HG03196 (cell line): ENCODE results near the gene TDRD6.
A peak's percentile ranks its signal among the peaks of the same experiment; 100 is the strongest.
"Not testable (repeated sequence)": the region's sequence is repeated elsewhere in the genome, so short reads cannot be mapped to it uniquely, and the experiment has no call there.

Experiments
- ATAC-seq: cut with Tn5 transposase; IDR thresholded peaks from one replicate; pipeline ENCODE4 v1.9.1; 2021; ENCODE audit not compliant: unreplicated experiment

The TDRD6 gene, protein sequence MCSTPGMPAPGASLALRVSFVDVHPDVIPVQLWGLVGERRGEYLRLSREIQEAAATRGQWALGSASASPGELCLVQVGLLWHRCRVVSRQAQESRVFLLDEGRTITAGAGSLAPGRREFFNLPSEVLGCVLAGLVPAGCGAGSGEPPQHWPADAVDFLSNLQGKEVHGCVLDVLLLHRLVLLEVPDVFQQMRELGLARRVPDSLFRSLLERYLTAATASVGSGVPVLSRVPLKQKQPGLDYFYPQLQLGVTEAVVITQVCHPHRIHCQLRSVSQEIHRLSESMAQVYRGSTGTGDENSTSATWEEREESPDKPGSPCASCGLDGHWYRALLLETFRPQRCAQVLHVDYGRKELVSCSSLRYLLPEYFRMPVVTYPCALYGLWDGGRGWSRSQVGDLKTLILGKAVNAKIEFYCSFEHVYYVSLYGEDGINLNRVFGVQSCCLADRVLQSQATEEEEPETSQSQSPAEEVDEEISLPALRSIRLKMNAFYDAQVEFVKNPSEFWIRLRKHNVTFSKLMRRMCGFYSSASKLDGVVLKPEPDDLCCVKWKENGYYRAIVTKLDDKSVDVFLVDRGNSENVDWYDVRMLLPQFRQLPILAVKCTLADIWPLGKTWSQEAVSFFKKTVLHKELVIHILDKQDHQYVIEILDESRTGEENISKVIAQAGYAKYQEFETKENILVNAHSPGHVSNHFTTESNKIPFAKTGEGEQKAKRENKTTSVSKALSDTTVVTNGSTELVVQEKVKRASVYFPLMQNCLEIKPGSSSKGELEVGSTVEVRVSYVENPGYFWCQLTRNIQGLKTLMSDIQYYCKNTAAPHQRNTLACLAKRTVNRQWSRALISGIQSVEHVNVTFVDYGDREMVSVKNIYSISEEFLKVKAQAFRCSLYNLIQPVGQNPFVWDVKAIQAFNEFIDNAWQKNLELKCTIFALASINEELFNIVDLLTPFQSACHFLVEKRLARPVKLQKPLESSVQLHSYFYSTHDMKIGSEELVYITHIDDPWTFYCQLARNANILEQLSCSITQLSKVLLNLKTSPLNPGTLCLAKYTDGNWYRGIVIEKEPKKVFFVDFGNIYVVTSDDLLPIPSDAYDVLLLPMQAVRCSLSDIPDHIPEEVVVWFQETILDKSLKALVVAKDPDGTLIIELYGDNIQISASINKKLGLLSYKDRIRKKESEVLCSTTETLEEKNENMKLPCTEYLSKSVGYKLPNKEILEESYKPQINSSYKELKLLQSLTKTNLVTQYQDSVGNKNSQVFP (N-terminal part only)

DNA sequence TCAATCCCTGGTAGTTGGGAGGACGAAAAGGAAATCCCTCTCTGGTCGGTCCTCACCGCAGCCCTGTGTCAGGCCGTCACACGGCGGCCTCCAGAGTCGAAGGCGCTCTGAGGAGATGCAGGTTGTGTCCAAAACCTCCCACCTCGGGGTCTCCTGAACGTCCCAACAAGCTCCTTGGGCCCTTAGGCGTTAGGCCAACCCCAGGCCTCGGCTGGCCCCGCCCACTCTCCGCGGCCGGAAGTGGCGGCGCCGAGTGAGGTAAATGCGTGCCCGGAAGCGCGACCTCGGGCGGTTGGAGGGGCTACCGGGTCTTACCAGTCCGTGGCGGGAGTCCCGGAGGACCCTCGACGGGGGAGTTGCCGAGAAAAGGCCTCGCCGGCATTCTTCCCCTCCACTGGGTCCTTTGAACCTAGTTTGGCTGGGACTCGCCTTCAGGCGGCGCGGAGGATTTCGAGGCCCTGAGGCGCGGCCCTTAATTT lies at the start of gene TDRD6:
TDRD6 (plus strand) TSS at position 267 of the 479 bp plus-strand sequence. CDS start 244 bp downstream, outside the sequence.
- no peak for ATAC-seq

DNA sequence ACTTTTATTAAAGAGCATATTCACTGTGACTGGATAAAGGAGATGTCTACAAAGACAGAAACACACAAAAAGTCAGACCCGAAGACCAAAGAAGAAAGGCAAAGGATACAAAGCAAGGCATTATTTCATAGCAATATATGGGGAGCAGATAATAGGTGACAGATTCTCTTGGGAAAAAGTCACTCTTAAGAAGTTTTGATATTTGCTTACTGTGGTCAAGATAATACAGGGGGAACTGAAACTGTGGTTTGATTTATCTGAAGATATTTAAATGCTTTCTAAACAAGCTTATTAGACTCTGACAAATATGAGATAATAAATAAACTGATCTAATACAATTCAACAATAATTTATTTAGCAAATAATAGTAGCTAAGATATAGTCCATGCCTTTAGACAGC lies 49.8 kb upstream of the TDRD6 start:
- ATAC-seq = no peak

DNA sequence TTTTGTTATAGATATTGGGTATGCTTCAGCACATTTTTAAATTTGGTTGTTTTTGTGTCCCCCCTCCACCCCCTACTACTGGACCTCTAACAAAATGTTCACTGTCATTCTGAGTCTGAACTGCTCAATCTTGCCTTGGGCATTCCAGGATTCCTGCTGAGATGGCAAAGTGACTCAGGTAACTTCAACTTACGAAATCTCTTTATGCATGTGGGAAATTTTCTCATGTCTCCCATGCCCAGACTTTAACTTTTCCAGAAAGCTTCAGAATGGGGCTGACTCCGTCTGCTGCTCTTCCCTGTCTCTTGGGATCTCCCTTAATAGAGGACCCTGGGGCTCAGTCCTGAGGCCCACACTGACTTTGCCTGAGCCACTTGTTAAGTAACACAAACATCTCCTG lies 49.0 kb upstream of the TDRD6 start:
- no peak for ATAC-seq

DNA sequence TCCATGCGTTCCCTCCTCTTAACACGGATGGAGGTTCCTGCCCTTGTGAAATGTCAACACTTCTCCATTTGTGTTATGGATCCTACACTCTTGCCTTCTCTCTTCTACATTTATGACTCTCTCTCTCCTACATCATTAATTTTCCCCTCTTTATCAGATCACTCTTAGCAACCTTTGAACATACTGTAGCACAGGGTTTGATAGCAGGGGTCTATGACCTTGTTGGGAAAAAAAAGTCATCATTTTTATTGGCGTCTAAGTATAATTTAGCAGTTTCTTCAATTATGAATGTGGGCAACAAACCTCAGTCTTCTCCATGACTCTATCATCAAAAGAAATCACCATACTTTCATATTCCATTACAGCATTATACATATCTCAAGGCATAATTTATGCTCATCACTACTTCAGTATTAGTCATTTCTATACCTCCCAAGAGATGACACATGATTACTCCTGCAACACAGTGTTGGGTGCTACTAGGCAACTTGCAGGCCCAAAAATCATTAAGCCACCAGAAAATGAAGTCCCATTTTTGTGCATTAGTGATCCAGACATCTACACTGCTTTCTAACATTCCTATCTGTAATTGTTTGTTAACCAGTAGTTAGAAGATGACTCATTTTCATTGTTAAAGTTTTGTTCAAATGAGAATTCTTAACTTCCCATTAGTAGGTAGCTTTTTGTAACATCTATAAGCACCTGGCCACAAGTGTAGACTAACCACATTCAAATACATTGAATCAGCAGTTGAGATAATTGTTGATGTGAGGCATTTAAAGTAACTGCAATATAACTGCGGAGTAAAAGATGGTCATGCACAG lies 44.5 kb upstream of the TDRD6 start:
- no peak for ATAC-seq

DNA sequence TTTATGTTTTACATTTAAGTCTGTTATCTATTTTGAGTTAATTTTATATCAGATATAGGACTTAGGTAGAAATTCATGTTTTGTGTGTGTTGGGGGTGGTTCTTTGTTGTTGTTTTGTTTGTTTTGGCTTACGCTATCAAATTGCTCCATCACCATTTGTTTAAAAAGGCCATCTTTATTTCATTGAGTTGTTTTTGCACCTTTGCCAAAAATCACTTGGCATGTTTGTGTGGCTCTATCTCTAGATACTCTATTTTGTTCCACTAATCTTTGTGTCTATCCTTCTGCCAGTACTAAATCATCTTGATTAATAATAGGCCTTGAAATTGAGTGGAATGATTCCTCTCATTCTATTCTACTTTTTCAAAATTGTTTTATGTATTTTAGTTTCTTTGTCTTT lies 42.4 kb upstream of the TDRD6 start:
- no peak for ATAC-seq

DNA sequence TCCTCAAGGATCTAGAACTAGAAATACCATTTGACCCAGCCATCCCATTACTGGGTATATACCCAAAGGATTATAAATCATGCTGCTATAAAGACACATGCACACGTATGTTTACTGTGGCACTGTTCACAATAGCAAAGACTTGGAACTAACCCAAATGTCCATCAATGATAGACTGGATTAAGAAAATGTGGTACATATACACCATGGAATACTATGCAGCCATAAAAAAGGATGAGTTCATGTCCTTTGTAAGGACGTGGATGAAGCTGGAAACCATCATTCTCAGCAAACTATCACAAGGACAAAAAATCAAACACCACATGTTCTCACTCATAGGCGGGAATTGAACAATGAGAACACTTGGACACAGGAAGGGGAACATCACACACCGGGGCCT lies 39.6 kb upstream of the TDRD6 start:
- not testable (repeated sequence) for ATAC-seq

DNA sequence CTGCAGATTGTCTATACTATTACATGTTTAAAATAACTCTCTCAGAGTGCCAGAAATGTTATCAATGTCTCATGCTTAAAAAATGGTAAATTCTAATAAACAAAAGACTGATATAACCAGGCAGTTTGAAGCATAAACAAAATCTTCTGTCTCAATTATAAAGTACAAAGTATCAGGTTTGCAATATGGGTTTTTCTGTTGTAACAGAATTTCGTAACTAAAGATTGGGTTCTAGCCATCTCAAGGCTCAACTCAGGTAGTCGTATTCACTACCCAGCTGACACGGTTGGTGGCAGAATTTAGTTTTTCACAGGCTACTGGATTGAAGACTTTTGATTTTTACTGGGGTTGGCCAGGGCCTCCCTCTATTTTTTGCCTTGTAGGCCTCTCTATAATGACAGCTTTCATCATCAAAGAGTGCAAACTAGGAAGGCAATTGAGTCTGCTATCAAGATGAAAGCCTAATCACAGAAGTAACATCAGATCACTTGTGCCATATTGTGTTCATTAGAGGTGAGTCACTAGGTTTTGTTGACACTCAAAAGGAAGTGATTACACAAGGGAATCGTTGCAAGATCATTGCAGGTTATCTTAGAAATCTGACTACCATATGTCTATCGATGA lies 38.7 kb upstream of the TDRD6 start:
- ATAC-seq = no peak

DNA sequence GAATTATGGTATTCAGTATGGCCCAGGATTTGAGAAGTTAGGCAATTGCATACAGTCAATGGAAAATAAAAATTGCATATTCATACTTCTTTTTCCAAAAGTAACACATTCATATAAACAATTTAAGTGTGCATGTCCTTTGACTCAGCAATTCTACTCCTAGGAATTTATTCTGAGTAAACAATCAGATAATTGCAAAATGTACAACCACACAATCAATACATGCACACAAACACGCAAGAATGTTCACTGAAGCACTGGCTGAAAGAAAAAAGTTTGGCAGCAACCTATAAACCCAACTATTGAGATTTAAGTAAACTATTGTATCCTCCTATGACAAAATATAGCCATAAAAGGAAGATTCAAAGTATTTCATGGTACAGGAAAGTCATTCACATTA lies 36.7 kb upstream of the TDRD6 start:
- no peak for ATAC-seq

DNA sequence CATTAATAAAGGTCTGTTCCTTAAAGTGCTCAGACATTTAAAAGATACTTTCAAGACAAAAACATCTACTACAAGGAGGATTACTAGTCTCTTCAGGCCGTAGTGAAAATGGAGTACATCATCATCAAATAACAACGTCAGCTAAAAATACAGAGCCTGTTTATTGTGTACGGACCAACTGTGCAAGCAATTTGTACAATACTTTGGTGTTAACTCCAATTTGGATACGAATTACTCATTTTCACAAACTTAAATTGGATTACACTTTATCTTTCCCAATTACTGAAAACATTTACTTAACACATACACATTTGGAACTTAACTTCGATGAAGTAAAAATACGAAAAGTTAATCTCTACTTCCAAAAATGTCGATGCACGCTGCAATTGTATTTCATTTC lies 35.9 kb upstream of the TDRD6 start:
- no peak for ATAC-seq

DNA sequence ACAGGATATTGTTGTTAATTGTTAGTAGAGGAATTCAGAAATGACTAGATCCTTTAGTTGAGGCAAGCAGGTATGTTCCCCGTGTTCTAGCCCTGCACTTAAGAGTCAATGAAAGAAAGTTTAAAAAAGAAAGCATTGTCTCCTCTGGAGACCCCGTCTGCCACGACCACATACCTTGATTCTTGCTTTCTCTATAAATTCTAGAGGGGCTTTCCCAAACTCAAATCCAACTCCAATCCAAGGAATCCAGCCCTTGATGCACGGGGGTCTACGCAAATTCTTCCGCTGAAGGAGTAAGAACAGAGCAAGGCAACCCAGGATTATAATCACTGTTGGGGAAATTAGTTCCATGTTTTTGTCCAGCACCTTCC lies 35.5 kb upstream of the TDRD6 start:
- no peak for ATAC-seq

DNA sequence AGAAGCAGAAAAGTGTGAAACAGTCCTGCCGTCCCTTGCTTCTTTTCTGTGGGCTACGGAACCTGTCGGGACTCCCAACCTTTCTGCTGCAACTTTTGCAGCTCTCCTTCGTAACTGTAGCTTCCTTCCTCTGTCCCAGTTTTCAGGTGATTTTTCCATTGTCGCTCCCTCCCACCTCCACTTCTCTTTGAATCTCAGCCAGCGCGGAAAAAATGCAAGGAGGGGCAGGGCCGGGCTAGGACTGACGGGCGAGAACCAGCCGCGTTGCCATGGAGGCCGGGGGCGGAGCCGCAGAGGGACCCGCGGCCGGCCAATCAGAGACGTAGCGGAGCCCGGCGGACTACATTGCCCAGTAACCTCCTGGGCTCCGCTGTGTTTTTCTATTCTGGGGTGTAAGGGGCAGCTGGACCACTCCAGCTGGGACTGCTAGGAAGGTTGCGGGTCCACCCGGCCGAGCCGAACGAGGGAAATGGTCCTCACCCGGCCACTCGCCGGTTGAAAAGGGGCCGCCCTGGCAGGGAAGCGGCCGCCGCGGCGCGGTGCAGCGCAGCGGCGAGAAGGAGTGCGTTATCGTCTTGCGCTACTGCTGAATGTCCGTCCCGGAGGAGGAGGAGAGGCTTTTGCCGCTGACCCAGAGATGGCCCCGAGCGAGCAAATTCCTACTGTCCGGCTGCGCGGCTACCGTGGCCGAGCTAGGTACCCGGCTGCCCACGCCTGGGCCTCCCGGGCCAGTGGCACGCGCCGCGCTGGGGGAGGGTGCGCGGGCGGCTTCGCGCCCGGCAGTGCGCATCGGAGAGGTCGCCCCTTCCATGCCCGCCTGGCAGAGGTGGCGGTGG lies 34.9 kb upstream of the TDRD6 start, which contains the start of the genes CYP39A1 and SLC25A27:
CYP39A1 (minus strand) TSS at position 216 of the 836 bp plus-strand sequence. CDS start 236 bp downstream, outside the sequence.
SLC25A27 (plus strand) TSS at position 373 of the 836 bp plus-strand sequence; CDS start at position 591, 218 bp downstream.
- ATAC-seq = peak; percentile 100

DNA sequence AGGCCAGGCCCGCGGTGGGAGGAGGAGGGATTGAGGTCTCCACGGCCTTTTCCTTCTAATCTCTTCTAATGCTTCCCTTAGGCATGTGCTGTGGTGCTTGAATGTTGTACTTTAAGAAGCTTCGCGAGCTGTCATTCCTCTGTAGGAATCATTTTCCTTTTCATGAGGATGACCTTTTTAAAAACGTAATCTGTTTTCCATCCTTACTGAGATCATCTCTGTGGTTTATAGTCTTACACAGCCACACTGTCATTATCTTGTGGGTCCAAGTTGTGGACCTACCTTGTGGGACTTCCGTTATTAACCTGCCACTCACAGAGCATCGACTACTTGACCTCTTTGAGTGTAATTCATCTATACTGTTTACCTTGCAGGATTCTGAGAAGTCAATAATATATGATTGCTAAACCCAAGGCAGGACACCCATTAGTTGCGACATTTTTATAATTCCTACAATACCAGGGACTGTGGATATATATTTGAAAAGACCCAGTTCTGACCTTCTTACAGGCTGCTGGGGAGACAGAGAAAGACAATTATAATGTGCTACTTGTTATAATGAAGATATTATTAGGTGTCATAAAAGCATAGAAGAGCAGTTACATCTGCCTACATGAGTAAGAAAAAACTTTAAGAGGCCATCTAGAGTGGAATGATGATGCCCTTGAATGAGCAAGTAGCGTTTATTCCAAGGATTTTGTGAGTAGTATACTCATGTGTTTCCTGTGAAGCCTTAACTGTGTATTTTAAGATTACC lies 34.1 kb upstream of the TDRD6 start:
- no peak for ATAC-seq

DNA sequence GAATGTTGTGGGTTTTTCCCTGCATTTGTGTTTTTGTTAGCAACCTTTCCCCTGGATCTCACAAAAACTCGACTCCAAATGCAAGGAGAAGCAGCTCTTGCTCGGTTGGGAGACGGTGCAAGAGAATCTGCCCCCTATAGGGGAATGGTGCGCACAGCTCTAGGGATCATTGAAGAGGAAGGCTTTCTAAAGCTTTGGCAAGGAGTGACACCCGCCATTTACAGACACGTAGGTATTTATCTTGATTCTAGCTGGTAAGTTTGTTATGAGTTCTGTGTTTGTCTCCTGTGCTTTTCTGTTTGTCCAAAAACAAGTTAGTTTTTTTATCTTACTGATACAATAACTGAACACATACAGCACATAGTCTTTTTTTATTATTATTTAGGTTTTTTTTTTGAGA lies 31.9 kb upstream of the TDRD6 start:
- no peak for ATAC-seq

DNA sequence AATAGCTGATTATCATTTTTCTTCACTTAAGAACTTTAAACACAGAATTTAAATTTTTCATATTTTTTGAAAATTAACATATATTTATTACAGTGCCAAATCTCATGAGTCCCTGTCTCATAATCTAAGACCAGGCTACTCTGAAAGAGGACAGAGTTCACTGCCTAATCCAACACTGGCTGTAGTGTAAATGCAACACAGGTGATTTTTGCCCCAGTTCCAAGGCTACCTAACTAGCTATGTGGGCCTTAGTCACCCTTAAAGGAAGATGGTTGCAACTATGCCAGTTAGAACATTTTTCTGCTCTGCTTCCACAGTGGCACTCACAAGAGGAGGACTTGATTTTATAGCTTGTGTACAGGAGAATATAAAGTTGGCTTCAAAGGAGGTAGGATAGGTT lies 30.0 kb upstream of the TDRD6 start:
- ATAC-seq = no peak

DNA sequence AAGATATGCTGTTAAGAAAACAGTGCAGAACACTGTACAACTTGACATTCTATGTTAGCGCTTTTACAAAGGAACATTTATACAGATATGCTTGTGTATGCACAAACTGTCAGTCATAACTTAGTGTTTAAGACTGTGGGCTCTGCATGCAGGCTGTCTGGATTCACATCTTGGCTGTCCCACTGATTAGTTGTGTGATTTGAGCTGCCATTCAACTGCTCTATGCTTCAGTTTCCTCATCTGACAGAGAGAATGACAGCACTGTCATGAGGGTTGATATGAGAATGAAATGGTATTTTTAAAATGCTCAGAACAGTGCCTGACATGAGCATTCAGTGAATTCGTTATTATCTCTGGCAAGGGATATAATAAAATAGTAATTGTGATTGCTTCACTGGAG lies 26.2 kb upstream of the TDRD6 start:
- ATAC-seq = no peak

DNA sequence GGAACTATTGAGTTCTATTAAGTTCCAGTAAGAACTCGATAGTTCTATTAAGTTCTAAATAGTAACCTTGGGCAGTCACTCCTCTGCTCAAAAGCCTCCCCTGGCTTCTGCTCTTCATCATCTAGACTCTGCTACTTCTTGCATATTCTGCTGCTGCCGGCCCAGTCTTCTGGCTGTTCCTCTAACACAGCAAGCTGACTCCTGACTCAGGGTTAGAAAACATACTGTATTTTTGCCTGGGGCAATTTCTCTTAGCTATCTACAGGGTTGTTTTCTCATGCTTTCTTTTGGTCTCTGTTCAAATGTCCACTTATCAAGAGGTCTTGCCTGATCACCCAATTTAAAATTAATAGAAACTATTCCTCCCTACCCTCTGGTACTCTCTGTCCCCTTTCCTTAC lies 20.3 kb upstream of the TDRD6 start:
- ATAC-seq = no peak

DNA sequence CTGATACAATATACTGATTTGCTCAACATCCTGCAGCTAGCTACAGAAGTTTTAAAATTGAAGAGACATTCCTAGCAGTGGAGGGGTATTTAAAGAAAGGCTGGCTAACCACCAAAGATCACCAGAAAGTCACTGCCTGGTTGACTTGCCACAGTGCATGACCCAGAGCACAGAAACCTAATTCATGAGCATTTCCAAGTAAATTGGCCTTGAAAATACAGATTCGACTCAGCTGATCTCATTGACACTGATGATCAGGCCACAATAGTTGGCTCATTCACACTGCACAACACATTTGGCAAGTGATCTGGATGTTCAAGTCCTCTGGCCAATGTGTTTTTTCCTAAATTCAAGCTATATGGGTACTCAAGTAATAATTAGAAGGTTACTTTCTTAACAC lies 13.3 kb upstream of the TDRD6 start:
- no peak for ATAC-seq
